Fibroblast of mammary gland (primary cell): Measurements from ENCODE around the gene ZSWIM6.

Experiments
- DNase-seq: peaks from one replicate; pipeline ENCODE4 v3.0.0-alpha.2; 2010; ENCODE audit warnings: low read depth
- H3K4me3 ChIP-seq: 2 replicates; pipeline ENCODE4 v1.5.1; 2011; ENCODE audit warnings: low read depth, mild to moderate bottlenecking, low read length, moderate library complexity; ENCODE audit not compliant: control insufficient read depth
- TF ChIP-seq, protein P1 (sequence below): conservative IDR thresholded peaks from 2 replicates; pipeline ENCODE4 v1.5.1; 2011; ENCODE audit warnings: low read depth, low read length, inconsistent platforms; ENCODE audit not compliant: control insufficient read depth, insufficient read depth

ZSWIM6 gene

DNA sequence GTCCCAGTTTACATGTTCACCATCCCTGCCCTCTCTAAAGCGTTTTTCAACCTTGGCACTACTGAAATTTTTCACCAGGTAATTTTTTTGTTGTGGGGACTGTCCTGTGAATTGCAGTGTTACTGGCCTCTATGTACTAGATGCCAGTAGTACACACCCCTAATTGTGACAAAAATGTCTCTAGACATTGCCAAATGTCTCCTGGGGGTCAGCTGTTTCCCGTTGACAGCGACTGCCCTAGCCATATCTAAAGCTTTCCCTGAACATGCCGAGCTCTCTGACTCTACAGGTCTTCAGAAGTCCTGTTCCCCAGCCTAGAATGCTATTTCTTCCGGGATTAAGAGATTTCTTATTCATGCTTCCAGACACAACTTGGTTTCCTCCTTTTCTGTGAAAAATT lies 235.3 kb downstream of the ZSWIM6 start:
- DNase-seq = no peak
- H3K4me3 ChIP-seq = no peak overlapping the region
- TF ChIP-seq, protein P1, sequence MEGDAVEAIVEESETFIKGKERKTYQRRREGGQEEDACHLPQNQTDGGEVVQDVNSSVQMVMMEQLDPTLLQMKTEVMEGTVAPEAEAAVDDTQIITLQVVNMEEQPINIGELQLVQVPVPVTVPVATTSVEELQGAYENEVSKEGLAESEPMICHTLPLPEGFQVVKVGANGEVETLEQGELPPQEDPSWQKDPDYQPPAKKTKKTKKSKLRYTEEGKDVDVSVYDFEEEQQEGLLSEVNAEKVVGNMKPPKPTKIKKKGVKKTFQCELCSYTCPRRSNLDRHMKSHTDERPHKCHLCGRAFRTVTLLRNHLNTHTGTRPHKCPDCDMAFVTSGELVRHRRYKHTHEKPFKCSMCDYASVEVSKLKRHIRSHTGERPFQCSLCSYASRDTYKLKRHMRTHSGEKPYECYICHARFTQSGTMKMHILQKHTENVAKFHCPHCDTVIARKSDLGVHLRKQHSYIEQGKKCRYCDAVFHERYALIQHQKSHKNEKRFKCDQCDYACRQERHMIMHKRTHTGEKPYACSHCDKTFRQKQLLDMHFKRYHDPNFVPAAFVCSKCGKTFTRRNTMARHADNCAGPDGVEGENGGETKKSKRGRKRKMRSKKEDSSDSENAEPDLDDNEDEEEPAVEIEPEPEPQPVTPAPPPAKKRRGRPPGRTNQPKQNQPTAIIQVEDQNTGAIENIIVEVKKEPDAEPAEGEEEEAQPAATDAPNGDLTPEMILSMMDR = no peak

DNA sequence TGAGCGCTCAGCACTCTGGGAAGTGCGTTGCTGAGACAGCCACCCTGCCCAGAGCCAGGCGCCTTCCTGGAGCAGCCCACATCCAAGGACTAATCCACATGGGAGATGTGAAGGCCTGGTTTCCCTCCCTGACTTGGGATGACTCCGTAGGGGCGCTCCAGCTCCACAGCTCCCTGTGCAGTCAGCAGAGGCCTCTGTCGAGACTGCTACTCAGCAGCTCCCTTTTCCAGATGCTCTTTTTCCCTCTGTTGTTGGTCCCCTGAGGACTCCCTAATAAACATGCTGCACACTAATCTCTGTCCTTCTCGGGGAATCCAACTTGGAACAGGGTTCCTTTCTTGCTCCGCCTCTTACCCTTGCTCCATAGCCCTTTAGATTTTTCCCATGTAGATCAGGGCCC lies 237.3 kb downstream of the ZSWIM6 start:
- TF ChIP-seq, protein P1 = no peak
- DNase-seq = peak; percentile 27
- H3K4me3 ChIP-seq = no peak overlapping the region

DNA sequence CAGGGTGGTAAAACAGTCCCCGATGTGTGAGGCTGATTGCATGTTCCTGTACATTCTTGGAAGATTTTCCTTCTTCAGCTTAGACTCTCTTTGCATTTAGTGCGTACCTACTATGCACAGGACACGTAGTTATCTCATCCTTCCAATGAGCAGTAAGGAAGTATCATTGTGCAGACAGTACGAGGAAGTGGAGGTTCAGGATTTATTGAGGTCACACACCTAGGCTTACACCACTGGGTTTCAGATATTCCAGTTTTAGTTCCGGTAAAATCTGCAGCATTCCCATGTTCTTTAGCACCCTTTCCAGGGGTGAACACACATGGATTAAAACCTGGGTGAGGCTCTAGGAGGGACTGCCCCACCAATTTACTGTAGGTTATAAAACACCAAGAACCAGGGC lies 238.7 kb downstream of the ZSWIM6 start:
- no peak overlapping the region for H3K4me3 ChIP-seq
- TF ChIP-seq, protein P1 = no peak
- no peak for DNase-seq

DNA sequence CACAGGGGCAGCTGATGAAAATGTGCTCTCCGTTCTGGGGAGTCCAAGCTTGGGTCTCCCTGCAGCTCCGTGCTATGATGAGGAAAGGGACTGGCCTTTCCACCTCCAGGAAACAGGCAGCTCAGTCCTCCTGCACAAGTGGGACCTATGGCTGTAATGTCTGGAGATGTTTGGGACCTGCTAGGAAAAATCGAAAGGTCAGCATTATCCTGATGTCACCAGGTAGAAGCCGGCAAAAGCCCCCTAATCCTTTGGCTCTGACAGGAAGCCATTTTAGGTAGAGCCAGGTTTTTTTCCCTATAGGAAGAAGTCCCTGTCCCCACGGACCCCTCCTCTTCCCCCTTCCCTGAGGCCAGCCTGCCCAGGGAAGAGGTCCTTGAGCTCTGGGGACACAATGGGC lies 240.9 kb downstream of the ZSWIM6 start:
- H3K4me3 ChIP-seq = no peak overlapping the region
- no peak for DNase-seq
- TF ChIP-seq, protein P1 = no peak

DNA sequence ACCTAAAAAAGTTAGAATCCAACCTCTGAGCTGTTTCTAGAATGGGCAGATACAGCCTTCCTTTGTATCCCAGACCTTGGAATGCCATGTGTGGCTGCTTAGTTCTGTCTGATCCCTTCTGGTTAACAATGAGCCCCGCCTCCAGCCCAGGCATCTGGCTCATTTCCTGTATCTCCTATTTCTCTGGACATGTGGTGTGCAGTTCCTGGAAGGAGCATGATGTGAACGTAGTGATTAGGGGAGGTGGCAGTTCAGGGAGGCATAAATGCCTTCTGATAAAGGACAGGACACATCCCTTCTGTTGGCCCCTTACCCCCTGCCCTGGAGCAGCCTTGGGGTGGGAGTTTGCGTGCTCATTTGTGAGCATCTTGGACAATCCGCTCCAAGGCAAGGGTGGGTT lies 243.0 kb downstream of the ZSWIM6 start:
- TF ChIP-seq, protein P1 = no peak
- H3K4me3 ChIP-seq = no peak overlapping the region
- peak; percentile 78 for DNase-seq

DNA sequence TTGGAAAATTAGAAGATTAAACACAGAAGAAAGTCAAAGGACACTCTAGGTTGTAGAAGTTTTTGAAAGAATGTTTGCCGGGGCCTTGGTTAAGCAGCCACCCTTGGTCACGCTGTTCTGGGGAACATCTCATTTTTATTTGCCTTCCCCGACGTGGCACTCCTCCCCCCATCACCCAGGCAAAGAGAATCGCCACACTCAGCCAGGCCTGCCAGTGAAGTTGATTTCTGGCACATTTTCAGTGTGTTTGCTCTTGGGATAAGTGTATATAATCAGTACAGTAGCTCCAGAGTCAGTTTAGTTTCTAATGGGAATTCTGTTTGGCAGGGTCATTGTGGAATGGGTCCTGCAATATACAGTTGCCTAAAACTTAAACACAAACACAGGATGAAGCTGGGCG lies 243.5 kb downstream of the ZSWIM6 start:
- TF ChIP-seq, protein P1 = no peak
- H3K4me3 ChIP-seq = no peak overlapping the region
- DNase-seq = no peak

DNA sequence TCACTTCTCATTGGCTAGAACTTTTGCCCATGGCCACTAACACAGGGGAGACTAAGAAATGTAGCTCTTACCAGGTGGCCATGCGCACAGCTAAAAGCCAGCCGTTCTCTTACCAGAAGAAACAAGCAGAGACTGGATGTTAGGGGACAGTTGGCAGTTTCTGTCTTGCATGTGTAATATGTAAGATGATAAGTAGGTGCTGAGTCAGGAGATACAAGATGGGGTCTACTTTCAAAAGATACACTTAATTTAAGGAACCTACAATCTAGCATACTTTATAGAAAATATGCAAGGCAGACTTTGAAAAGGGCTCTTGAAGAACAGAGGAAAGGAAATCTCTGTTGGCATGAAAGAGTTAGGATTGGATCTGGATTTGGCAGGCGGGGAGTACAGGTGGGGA lies 244.5 kb downstream of the ZSWIM6 start:
- H3K4me3 ChIP-seq = no peak overlapping the region
- no peak for DNase-seq
- TF ChIP-seq, protein P1 = no peak
